Measurements from ENCODE around the gene NPBWR2. TPM values are rescaled to one million over a fixed set of nuclear protein-coding genes. Genes with fewer than 3 reads are reported as not detected.
A peak's percentile ranks its signal among the peaks of the same experiment; 100 is the strongest.
"Not testable (repeated sequence)": the region's sequence is repeated elsewhere in the genome, so short reads cannot be mapped to it uniquely, and the experiment has no call there.

Gene NPBWR2
- total and polyA plus RNA-seq, 5 experiments from 2014 or later, result not detected

- Mint-ChIP-seq H3K27me3 (peaks cover 0 to under 1% (median 0%) of the 10 kb centered on the region in 5 donors), H3K4me1 (peaks cover 5 to 17% (median 11%) of the 10 kb centered on the region in 4 donors), H3K27ac (no peak overlapping the region), H3K4me3 (no peak overlapping the region), H3K36me3 (peaks cover 0 to 5% (median 3%) of the 10 kb centered on the region in 3 donors), H3K9me3 (peaks cover 0 to 11% (median 0%) of the 10 kb centered on the region in 9 donors)
- ATAC-seq (no peak), DNase-seq (no peak)
- POLR2A ChIA-PET, result no interaction called here
These were observed 11.4 kb downstream of the NPBWR2 start for GRCh38 chr20:64095927-64096326.

GRCh38 chr20:64095455-64095854, 11.9 kb downstream of the NPBWR2 start:
- Mint-ChIP-seq H3K4me3 (no peak overlapping the region), H3K9me3 (peaks cover 0 to 11% (median 0%) of the 10 kb centered on the region in 9 donors), H3K27ac (no peak overlapping the region), H3K4me1 (peaks cover 5 to 14% (median 7%) of the 10 kb centered on the region in 4 donors), H3K36me3 (peaks cover 0 to 5% (median 3%) of the 10 kb centered on the region in 3 donors), H3K27me3 (no peaks in the 10 kb centered on the region)
- no peak for ATAC-seq
- POLR2A ChIA-PET, result no interaction called here
- DNase-seq, result no peak

DNA sequence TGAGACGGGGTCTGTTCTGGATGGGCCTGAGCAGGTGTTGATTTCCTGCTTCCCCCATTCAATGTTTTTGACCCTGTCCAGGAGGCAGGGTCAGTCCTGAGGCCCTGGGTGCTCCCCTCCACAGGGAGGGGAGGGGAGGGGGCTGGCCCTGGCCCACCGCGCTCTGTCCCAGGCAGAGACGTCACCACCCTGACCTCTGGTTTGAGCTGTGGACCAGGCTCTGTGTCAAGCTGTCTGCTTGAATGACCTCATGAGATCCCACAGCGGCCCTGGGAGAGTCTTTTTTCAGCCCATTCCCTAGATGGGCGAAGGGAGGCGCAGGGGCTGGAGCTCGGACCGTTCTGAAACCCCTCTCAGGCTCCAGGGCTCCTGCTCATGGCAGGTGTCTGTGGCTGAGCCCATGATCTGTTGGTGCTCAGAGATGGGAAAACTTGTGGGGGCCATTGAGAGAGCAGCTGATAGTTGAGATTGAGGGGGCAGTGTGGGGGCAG, 14.3 kb downstream of the NPBWR2 start:
- Mint-ChIP-seq H3K27me3 (no peaks in the 10 kb centered on the region), H3K4me1 (peaks cover 0 to 6% (median 4%) of the 10 kb centered on the region in 4 donors), H3K9me3 (peaks cover 0 to 11% (median 2%) of the 10 kb centered on the region in 9 donors), H3K4me3 (no peak overlapping the region), H3K27ac (peak overlapping the region in 1 of 10 donors; percentile 70), H3K36me3 (peaks cover 0 to 5% (median 3%) of the 10 kb centered on the region in 3 donors)
- ATAC-seq (no peak), DNase-seq (no peak)
- POLR2A ChIA-PET, result no interaction called here

GRCh38 chr20:64092258-64093012, 14.9 kb downstream of the NPBWR2 start:
- Mint-ChIP-seq H3K9me3 (peaks cover 0 to 11% (median 2%) of the 10 kb centered on the region in 9 donors), H3K27ac (no peak overlapping the region), H3K36me3 (peaks cover 0 to 5% (median 3%) of the 10 kb centered on the region in 3 donors), H3K4me3 (no peak overlapping the region), H3K4me1 (peaks cover 0 to 6% (median 4%) of the 10 kb centered on the region in 4 donors), H3K27me3 (no peaks in the 10 kb centered on the region)
- ATAC-seq (peak in 1 of 2 donors; percentile 42), DNase-seq (no peak)
- POLR2A ChIA-PET, result no interaction called here

DNA sequence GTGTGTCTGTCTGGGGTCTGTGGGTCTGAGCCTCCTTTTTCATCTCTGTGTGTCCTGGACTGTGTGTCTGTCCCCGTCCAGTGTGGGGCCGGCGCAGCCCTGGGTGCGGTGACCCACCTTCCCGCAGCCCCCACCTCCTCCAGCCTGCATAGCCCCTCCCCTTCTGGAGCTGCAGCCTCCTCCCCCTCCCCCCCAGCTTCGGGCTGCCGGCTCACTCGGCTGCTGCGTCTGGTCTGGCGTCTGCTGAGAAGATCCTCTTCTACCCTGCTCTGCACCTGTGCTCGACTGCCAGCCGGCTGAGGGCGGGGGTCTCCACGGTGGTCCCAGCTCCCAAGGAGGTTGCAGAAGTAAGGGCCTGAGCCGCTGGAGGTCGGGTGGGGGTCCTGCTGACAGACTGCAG, 15.6 kb downstream of the NPBWR2 start:
- no peak overlapping the region for H3K27ac Mint-ChIP-seq
- ATAC-seq (no peak), DNase-seq (no peak)
- H3K27me3 Mint-ChIP-seq, result no peaks in the 10 kb centered on the region
- H3K9me3 Mint-ChIP-seq, result peaks cover 0 to 7% (median 4%) of the 10 kb centered on the region in 9 donors
- H3K4me1 Mint-ChIP-seq, result peaks cover 0 to 6% (median 3%) of the 10 kb centered on the region in 4 donors
- peak overlapping the region in 1 of 10 donors; percentile 34 for H3K4me3 Mint-ChIP-seq
- POLR2A ChIA-PET, result no interaction called here
- H3K36me3 Mint-ChIP-seq, result peaks cover under 1 to 2% (median under 1%) of the 10 kb centered on the region in 3 donors

GRCh38 chr20:64091340-64091739, 16.0 kb downstream of the NPBWR2 start:
- Mint-ChIP-seq H3K9me3 (peaks cover 0 to 10% (median under 1%) of the 10 kb centered on the region in 9 donors), H3K36me3 (peaks cover 0 to 3% (median 0%) of the 10 kb centered on the region in 3 donors), H3K4me1 (peaks cover 0 to 6% (median 2%) of the 10 kb centered on the region in 4 donors), H3K4me3 (peak overlapping the region in 1 of 10 donors; percentile 34), H3K27ac (no peak overlapping the region), H3K27me3 (no peaks in the 10 kb centered on the region)
- DNase-seq (no peak), ATAC-seq (no peak)
- POLR2A ChIA-PET, result no interaction called here

GRCh38 chr20:64090165-64090564, 17.2 kb downstream of the NPBWR2 start:
- peaks cover 0 to 3% (median 0%) of the 10 kb centered on the region in 5 donors for H3K27me3 Mint-ChIP-seq
- H3K36me3 Mint-ChIP-seq, result peaks cover 0 to 3% (median 0%) of the 10 kb centered on the region in 3 donors
- H3K27ac Mint-ChIP-seq, result no peak overlapping the region
- peaks cover 0 to 12% (median 0%) of the 10 kb centered on the region in 9 donors for H3K9me3 Mint-ChIP-seq
- DNase-seq (no peak), ATAC-seq (no peak)
- POLR2A ChIA-PET, result no interaction called here
- H3K4me1 Mint-ChIP-seq, result peaks cover 0 to 7% (median 2%) of the 10 kb centered on the region in 4 donors
- H3K4me3 Mint-ChIP-seq, result no peak overlapping the region

DNA sequence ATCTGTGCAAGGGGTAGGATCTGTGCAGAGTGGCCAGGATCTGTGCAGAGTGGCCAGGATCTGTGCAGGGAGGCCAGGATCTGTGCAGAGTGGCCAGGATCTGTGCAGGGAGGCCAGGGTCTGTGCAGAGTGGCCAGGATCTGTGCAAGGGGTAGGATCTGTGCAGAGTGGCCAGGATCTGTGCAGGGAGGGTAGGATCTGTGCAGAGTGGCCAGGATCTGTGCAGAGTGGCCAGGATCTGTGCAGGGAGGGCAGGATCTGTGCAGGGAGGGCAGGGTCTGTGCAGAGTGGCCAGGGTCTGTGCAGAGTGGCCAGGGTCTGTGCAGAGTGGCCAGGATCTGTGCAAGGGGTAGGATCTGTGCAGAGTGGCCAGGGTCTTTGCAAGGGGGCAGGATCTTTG, 18.8 kb downstream of the NPBWR2 start:
- POLR2A ChIA-PET, H3K36me3 Mint-ChIP-seq, H3K27me3 Mint-ChIP-seq, ATAC-seq, H3K4me3 Mint-ChIP-seq, DNase-seq, H3K27ac Mint-ChIP-seq: not testable (repeated sequence)
- Mint-ChIP-seq H3K9me3 (peaks cover 0 to 12% (median 0%) of the 10 kb centered on the region in 9 donors), H3K4me1 (peaks cover 5 to 13% (median 6%) of the 10 kb centered on the region in 4 donors)

GRCh38 chr20:64087226-64087825, 20.0 kb downstream of the NPBWR2 start:
- POLR2A ChIA-PET, H3K4me3 Mint-ChIP-seq, H3K27me3 Mint-ChIP-seq, H3K27ac Mint-ChIP-seq, H3K36me3 Mint-ChIP-seq, DNase-seq, ATAC-seq: not testable (repeated sequence)
- Mint-ChIP-seq H3K4me1 (peaks cover 10 to 21% (median 17%) of the 10 kb centered on the region in 4 donors), H3K9me3 (peaks cover 0 to 12% (median 0%) of the 10 kb centered on the region in 9 donors)

- Mint-ChIP-seq H3K4me3 (no peak overlapping the region), H3K4me1 (peaks cover 14 to 23% (median 21%) of the 10 kb centered on the region in 4 donors), H3K27me3 (peaks cover 0 to 6% (median 1%) of the 10 kb centered on the region in 5 donors), H3K27ac (no peak overlapping the region), H3K36me3 (peaks cover 0 to 3% (median 0%) of the 10 kb centered on the region in 3 donors), H3K9me3 (peaks cover 0 to 12% (median 0%) of the 10 kb centered on the region in 9 donors)
- ATAC-seq (no peak), DNase-seq (no peak)
- POLR2A ChIA-PET, result no interaction called here
These were observed 20.6 kb downstream of the NPBWR2 start for GRCh38 chr20:64086801-64087200.

DNA sequence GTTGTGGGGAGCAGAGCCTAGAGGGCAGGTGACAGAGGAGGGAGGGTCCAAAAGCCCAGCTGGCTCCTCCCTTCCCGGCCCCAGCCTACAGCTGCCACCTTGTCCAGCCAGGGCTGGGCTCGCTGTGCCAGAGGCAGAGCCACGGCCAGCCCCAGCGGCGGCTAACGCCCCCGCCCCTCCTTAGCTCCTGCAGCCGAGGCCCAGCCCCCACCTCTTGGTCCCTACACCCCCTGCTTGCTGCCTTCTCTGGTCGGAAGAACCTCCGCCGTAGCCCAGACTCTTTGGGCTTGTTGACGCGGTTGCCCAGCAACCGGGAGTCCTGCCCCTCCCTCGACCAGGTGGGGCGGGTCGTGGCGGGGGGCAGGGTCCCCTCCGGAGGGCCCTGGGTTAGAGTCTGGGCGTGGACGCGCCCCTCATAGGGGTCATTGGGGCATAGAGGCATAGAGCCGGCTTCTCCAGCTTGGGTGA, 22.6 kb downstream of the NPBWR2 start:
- POLR2A ChIA-PET, result interaction anchor here (1.1 to 2.3 kb wide), 4 partner anchors 36 to 171 kb away, joined by 4 to 13 read pairs (median 8); partner anchors contain the start of genes C20orf204 and PCMTD2
- peaks cover 0 to 6% (median 1%) of the 10 kb centered on the region in 5 donors for H3K27me3 Mint-ChIP-seq
- DNase-seq, result no peak
- no peak for ATAC-seq
- H3K36me3 Mint-ChIP-seq, result peaks cover 0 to 3% (median 0%) of the 10 kb centered on the region in 3 donors
- H3K9me3 Mint-ChIP-seq, result peaks cover 0 to 12% (median 0%) of the 10 kb centered on the region in 9 donors
- H3K4me3 Mint-ChIP-seq, result peak overlapping the region; percentile 77 to 94 (median 90)
- peaks cover 15 to 41% (median 36%) of the 10 kb centered on the region in 4 donors for H3K4me1 Mint-ChIP-seq
- peak overlapping the region in 2 of 10 donors; percentile 63 to 89 for H3K27ac Mint-ChIP-seq
